H1 (cell line): ENCODE results near the gene BGN. TPM values are rescaled to one million over a fixed set of nuclear protein-coding genes. Genes with fewer than 3 reads are reported as not detected.

ENCODE experiments used
- CBX8 ChIP-seq: fragments of 300-800, 300-1000 bp; sonication (generic); IDR thresholded peaks from 2 replicates; pipeline ENCODE4 v1.7.1; 2016; ENCODE audit warnings: low read depth, low read length, borderline replicate concordance
- polyA plus RNA-seq, 7 experiments: library from polyadenylated mRNA; depleted of rRNA in 3 of 7; stranded (reverse) in 5 of 7; unstranded in 2 of 7; fragments of >200 nt in 5 of 7; fragments of 200-250 nt in 2 of 7; gene quantifications; 1 replicate in 5 of 7; 2 replicates in 1 of 7; 4 replicates in 1 of 7; pipeline versions ENCODE4 v1.2.1 to v1.2.3, GENCODE V29; 2011 to 2013; ENCODE audit warnings: missing spikeins in 2 of 7, mixed read lengths in 2 of 7
- total RNA-seq: library from RNA; stranded (reverse); fragmentation: NEBNext Ultra II Directional; extraction: Animal tissue kit (Norgen Biotek cat#: 25700); gene quantifications from 2 replicates; pipeline ENCODE4 v1.2.1, GENCODE V29; 2021

BGN gene
- total and polyA plus RNA-seq, 2 of the 8 experiments (the other 6 are each of a cell fraction or from before 2014, with no cell fraction given): 1.8 to 2.4 TPM

- TF ChIP-seq CBX8: no peak
Measured at GRCh38 chrX:153463556-153463955, 31.2 kb upstream of the BGN start (continued).
